DOHH2 (cell line): ENCODE measurements around the gene CGNL1.

Source experiments
- H3F3A ChIP-seq: fragments of 200-600 bp; sonication (generic), shearing (Covaris generic); 2 replicates; pipeline ENCODE4 v1.6.0; 2016; ENCODE audit warnings: antibody characterized with exemption, mild to moderate bottlenecking; ENCODE audit not compliant: control insufficient read depth, insufficient read depth
- H3K27ac ChIP-seq: fragments of 200-600 bp; sonication (generic); 2 replicates; pipeline ENCODE4 v1.5.1; 2014; ENCODE audit warnings: low read depth, mild to moderate bottlenecking, low read length, moderate library complexity
- H3K27me3 ChIP-seq: fragments of 200-600 bp; sonication (generic); 2 replicates; pipeline ENCODE4 v1.6.1; 2014; ENCODE audit warnings: mild to moderate bottlenecking, low read length, mixed read lengths; ENCODE audit not compliant: control insufficient read depth
- H3K36me3 ChIP-seq: fragments of 200-600 bp; sonication (generic); 2 replicates; pipeline ENCODE4 v1.6.1; 2014; ENCODE audit warnings: mild to moderate bottlenecking, low read length, moderate library complexity, mixed read lengths; ENCODE audit not compliant: control insufficient read depth
- H3K4me1 ChIP-seq: fragments of 200-600 bp; sonication (generic); 2 replicates; pipeline ENCODE4 v1.6.1; 2014; ENCODE audit warnings: mild to moderate bottlenecking, low read length, mixed read lengths; ENCODE audit not compliant: control insufficient read depth
- H3K4me2 ChIP-seq: fragments of 200-600 bp; sonication (generic); 2 replicates; pipeline ENCODE4 v1.6.0; 2014; ENCODE audit warnings: mild to moderate bottlenecking, low read length, moderate library complexity
- H3K4me3 ChIP-seq: fragments of 200-600 bp; sonication (generic); 2 replicates; pipeline ENCODE4 v1.5.1; 2014; ENCODE audit warnings: mild to moderate bottlenecking, low read length, mixed read lengths
- H3K79me2 ChIP-seq: fragments of 200-600 bp; sonication (generic); 2 replicates; pipeline ENCODE4 v1.6.1; 2014; ENCODE audit warnings: mild to moderate bottlenecking, low read length, mixed read lengths; ENCODE audit not compliant: control insufficient read depth
- H3K9me2 ChIP-seq: fragments of 200-600 bp; sonication (generic); replicated peaks from 2 replicates; pipeline ENCODE4 v1.6.1; 2014; ENCODE audit warnings: mild to moderate bottlenecking, low read length, mixed read lengths; ENCODE audit not compliant: control insufficient read depth
- H3K9me3 ChIP-seq: fragments of 200-600 bp; sonication (generic); 2 replicates; pipeline ENCODE4 v1.6.1; 2014; ENCODE audit warnings: antibody characterized with exemption, low read length, mixed read lengths; ENCODE audit not compliant: control insufficient read depth, insufficient read depth
- H4K20me1 ChIP-seq: fragments of 200-600 bp; sonication (generic); 2 replicates; pipeline ENCODE4 v1.6.0; 2014; ENCODE audit warnings: low read depth, mild to moderate bottlenecking, antibody characterized with exemption, low read length, moderate library complexity; ENCODE audit not compliant: control insufficient read depth, insufficient read depth
- CTCF ChIP-seq: fragments of 200-600 bp; sonication (generic); IDR thresholded peaks from one replicate; pipeline ENCODE4 v1.5.1; 2014; ENCODE audit warnings: antibody characterized with exemption, mild to moderate bottlenecking, low read depth, low read length; ENCODE audit not compliant: poor library complexity, severe bottlenecking
- EZH2phosphoT487 ChIP-seq: fragments of 200-600 bp; sonication (generic); IDR thresholded peaks from 2 replicates; pipeline ENCODE4 v1.6.1; 2017; ENCODE audit warnings: borderline replicate concordance, mild to moderate bottlenecking, antibody characterized with exemption, low read length, moderate library complexity, mixed read lengths

The CGNL1 gene

GRCh38 chr15:57566834-57567233, 190.5 kb downstream of the CGNL1 start:
- no peak for TF ChIP-seq EZH2phosphoT487
- no peak for TF ChIP-seq CTCF
- H3K79me2 ChIP-seq, result no peaks in the 10 kb centered on the region

GRCh38 chr15:57567891-57568290, 191.6 kb downstream of the CGNL1 start:
- Histone ChIP-seq H3K9me2 (no peaks in the 10 kb centered on the region), H3K27ac (no peak overlapping the region), H3F3A (no peaks in the 10 kb centered on the region), H3K27me3 (peaks cover 11% of the 10 kb centered on the region; the same call in 1 of the 2 replicates), H4K20me1 (no peaks in the 10 kb centered on the region), H3K4me2 (no peak overlapping the region), H3K9me3 (no peaks in the 10 kb centered on the region), H3K4me3 (no peak overlapping the region), H3K4me1 (peaks cover 5% of the 10 kb centered on the region; the same call in 1 of the 2 replicates), H3K79me2 (no peaks in the 10 kb centered on the region), H3K36me3 (no peaks in the 10 kb centered on the region)
- TF ChIP-seq CTCF (no peak), EZH2phosphoT487 (no peak)

More at GRCh38 chr15:57566834-57567233, 190.5 kb downstream of the CGNL1 start:
- no peaks in the 10 kb centered on the region for H3F3A ChIP-seq
- no peaks in the 10 kb centered on the region for H4K20me1 ChIP-seq
- H3K4me3 ChIP-seq, result no peak overlapping the region
- peaks cover 5% of the 10 kb centered on the region; the same call in 1 of the 2 replicates for H3K4me1 ChIP-seq
- no peaks in the 10 kb centered on the region for H3K9me3 ChIP-seq
- no peaks in the 10 kb centered on the region for H3K36me3 ChIP-seq
- H3K9me2 ChIP-seq, result no peaks in the 10 kb centered on the region
- no peak overlapping the region for H3K4me2 ChIP-seq
- H3K27me3 ChIP-seq, result peaks cover 20% of the 10 kb centered on the region; the same call in 1 of the 2 replicates
- H3K27ac ChIP-seq, result no peak overlapping the region

GRCh38 chr15:57568299-57568698, 192.0 kb downstream of the CGNL1 start:
- Histone ChIP-seq H3K36me3 (no peaks in the 10 kb centered on the region), H3K79me2 (no peaks in the 10 kb centered on the region), H3K27ac (no peak overlapping the region), H3K4me3 (no peak overlapping the region), H3K4me1 (peaks cover 5% of the 10 kb centered on the region; the same call in 1 of the 2 replicates), H4K20me1 (no peaks in the 10 kb centered on the region), H3K27me3 (peaks cover 8% of the 10 kb centered on the region; the same call in 1 of the 2 replicates), H3F3A (no peaks in the 10 kb centered on the region), H3K9me2 (no peaks in the 10 kb centered on the region), H3K9me3 (no peaks in the 10 kb centered on the region), H3K4me2 (no peak overlapping the region)
- TF ChIP-seq CTCF (no peak), EZH2phosphoT487 (no peak)

GRCh38 chr15:57570340-57570739, 194.0 kb downstream of the CGNL1 start:
- TF ChIP-seq CTCF, result no peak
- TF ChIP-seq EZH2phosphoT487, result no peak
- no peak overlapping the region for H3K4me2 ChIP-seq
- peaks cover 2% of the 10 kb centered on the region; the same call in 1 of the 2 replicates for H3K4me1 ChIP-seq

More at GRCh38 chr15:57570340-57570739, 194.0 kb downstream of the CGNL1 start:
- no peak overlapping the region for H3K27ac ChIP-seq
- no peaks in the 10 kb centered on the region for H3K36me3 ChIP-seq
- no peaks in the 10 kb centered on the region for H3F3A ChIP-seq
- H3K27me3 ChIP-seq, result peaks cover 4% of the 10 kb centered on the region; the same call in 1 of the 2 replicates
- H3K4me3 ChIP-seq, result no peak overlapping the region
- H3K79me2 ChIP-seq, result no peaks in the 10 kb centered on the region
- H3K9me2 ChIP-seq, result no peaks in the 10 kb centered on the region
- no peaks in the 10 kb centered on the region for H4K20me1 ChIP-seq
- no peaks in the 10 kb centered on the region for H3K9me3 ChIP-seq
